Spleen (tissue), 11 donors: ENCODE measurements around the gene CFAP57. TPM values are rescaled to one million over a fixed set of nuclear protein-coding genes. Genes with fewer than 3 reads are reported as not detected.

Source experiments
- DNase-seq: peaks from one replicate; pipeline ENCODE4 v3.0.0-alpha.2; 2020
- H3K27ac ChIP-seq, 8 donors: fragments of 200-600 bp; sonication (generic) in 7 of 8; 1 replicate in 4 of 8; 2 replicates in 4 of 8; pipeline versions ENCODE4 v1.5.0 to v1.8.0; 2016 to 2021; ENCODE audit warnings: inconsistent platforms in 4 of 8, mild to moderate bottlenecking in 4 of 8, moderate library complexity in 1 of 8
- H3K27me3 ChIP-seq, 7 donors: fragments of 200-600 bp; sonication (generic) in 6 of 7; replicated peaks in 1 of 7; 1 replicate in 4 of 7; 2 replicates in 3 of 7; pipeline versions ENCODE4 v1.5.0 to v1.8.0; 2016 to 2021; ENCODE audit warnings: inconsistent platforms in 3 of 7, mild to moderate bottlenecking in 1 of 7
- H3K36me3 ChIP-seq, 6 donors: fragments of 200-600 bp; sonication (generic) in 5 of 6; 1 replicate in 4 of 6; 2 replicates in 2 of 6; pipeline versions ENCODE4 v1.5.0 to v1.8.0; 2016 to 2021; ENCODE audit warnings: inconsistent platforms in 2 of 6
- H3K4me1 ChIP-seq, 6 donors: fragments of 200-600 bp; sonication (generic) in 5 of 6; 1 replicate in 3 of 6; 2 replicates in 3 of 6; pipeline versions ENCODE4 v1.5.0 to v1.8.0; 2016 to 2021; ENCODE audit warnings: inconsistent platforms in 3 of 6
- H3K4me3 ChIP-seq, 8 donors: fragments of 200-600 bp; sonication (generic) in 7 of 8; 1 replicate in 4 of 8; 2 replicates in 4 of 8; pipeline versions ENCODE4 v1.5.0 to v1.8.0; 2016 to 2021; ENCODE audit warnings: inconsistent platforms in 4 of 8, mild to moderate bottlenecking in 4 of 8, moderate library complexity in 2 of 8
- H3K9me3 ChIP-seq, 8 donors: fragments of 200-600 bp; sonication (generic) in 7 of 8; 1 replicate in 4 of 8; 2 replicates in 4 of 8; pipeline versions ENCODE4 v1.5.0 to v1.8.0; 2016 to 2021; ENCODE audit warnings: inconsistent platforms in 4 of 8
- POLR2A ChIP-seq, 3 donors: fragments of 450-650 bp; IDR thresholded peaks; one replicate each; pipeline ENCODE4 v1.5.1; 2017; ENCODE audit warnings: antibody characterized with exemption in 3 of 3, mild to moderate bottlenecking in 1 of 3
- POLR2AphosphoS5 ChIP-seq, 3 donors: sonication (generic); formaldehyde crosslinking; IDR thresholded peaks; one replicate each; pipeline ENCODE4 v1.5.1; 2017; ENCODE audit warnings: antibody characterized with exemption in 3 of 3
- WGBS, 5 donors: extraction: QIAGEN DNeasy Blood & Tissue Kit in 3 of 5; methylation state at CpG; one replicate each; pipeline versions ENCODE4 v1.1.5 to v1.1.7; 2013 to 2018; 5-methylcytosine and 5-hydroxymethylcytosine counted together
- intact Hi-C: fragments of 100-400 bp; cut with DNase I; formaldehyde crosslinking; loops from one replicate; pipeline ENCODE4 v1.15.0; 2023; ENCODE audit warnings: low total_unique reads
- polyA plus RNA-seq, 3 donors: library from polyadenylated mRNA; stranded (reverse); fragments of 200-250 nt; gene quantifications; one replicate each; pipeline ENCODE4 v1.2.1, GENCODE V29; 2013
- total RNA-seq, 7 donors: library from RNA; depleted of rRNA in 3 of 7; stranded (reverse); fragments of >200 nt in 3 of 7; fragmentation: NEBNext Ultra II Directional in 4 of 7; extraction: Animal tissue kit (Norgen Biotek cat#: 25700) in 4 of 7; gene quantifications; one replicate each; pipeline versions ENCODE4 v1.1.0 to v1.2.1, GENCODE V29; 2016 to 2021
- TF ChIP-seq, protein P1 (sequence below), 11 experiments: fragments of 200-600 bp in 7 of 11; fragments of 450-650 bp in 4 of 11; sonication (generic) in 4 of 11; IDR thresholded peaks in 8 of 11; conservative IDR thresholded peaks in 3 of 11; 1 replicate in 7 of 11; 2 replicates in 4 of 11; pipeline versions ENCODE4 v1.4.0 to v1.8.0; 2016 to 2021; ENCODE audit warnings: antibody characterized with exemption in 11 of 11, inconsistent platforms in 4 of 11, mild to moderate bottlenecking in 1 of 11
- donor health status: healthy with polysubstance abuse.
- donor health status: DM: no; HTN: no; CAD: no; lungs with moderate emphysema.
- donor health status: DM: no; HTN: no; CAD: no.
- donor health status: Bipolar disorder and iron deficiency.
- donor health status: healthy.
- donor health status: DM: no; HTN: no; CAD: no.
- donor health status: DM: yes; HTN: yes; CAD: no.

The CFAP57 gene
- total and polyA plus RNA-seq, 10 donors = 0.03 to 0.07 (median 0.05) TPM; not detected in 7

DNA sequence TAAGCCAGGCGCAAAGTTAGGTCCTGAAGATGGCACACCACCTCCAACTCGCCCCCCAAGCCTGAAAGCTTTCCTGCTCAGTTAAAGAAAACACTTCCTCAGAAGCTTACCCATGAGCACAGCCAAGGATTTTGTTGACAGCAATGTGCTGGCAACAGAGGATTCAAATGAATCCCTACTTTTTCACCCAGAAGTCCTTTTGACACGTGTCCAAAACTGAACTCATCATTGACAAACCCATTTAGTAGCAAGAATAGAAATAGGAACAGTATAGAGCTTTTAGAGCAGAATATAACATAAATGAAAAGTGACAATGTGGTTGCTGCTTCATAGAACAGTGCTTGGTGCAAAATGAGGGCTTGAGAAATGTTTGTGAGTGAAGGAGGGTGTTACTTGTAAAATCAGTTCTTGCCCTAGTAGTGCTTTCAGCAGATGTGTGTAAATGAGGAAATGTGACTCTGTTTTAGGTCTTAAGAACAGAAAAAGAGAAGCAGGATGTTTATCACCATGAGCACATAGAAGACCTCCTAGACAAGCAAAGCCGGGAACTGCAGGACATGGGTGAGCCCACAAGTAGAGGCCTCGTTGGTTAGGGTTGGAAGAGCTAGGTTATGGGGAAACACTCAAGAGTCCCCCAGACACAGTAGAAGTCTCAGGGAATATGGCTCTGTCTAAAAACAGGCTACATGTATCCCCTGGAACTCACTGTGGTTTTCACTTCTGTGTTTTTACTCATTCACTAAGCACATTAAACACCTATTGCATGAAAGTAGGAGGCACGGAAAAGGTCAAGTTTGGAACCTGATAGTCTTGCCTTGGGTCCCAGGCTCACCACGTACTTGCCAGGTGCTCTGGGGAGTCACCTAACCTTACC, 49.0 kb downstream of the CFAP57 start:
- Histone ChIP-seq H3K27me3 (no peaks in the 10 kb centered on the region), H3K9me3 (no peaks in the 10 kb centered on the region), H3K4me3 (no peak overlapping the region), H3K36me3 (no peaks in the 10 kb centered on the region), H3K4me1 (peaks cover 0 to 18% (median 11%) of the 10 kb centered on the region in 6 donors), H3K27ac (peak overlapping the region in 7 of 8 donors; percentile 16 to 85 (median 62))
- WGBS, 5 donors = 52 to 66% (median 56%) methylated on average over 7 of the region's 7 CpGs
- no peak for DNase-seq
- intact Hi-C loops = no loop called here
- TF ChIP-seq POLR2AphosphoS5 (IDR thresholded peaks at IDR 0.05) = peak in 1 of 3 donors; percentile 37
- TF ChIP-seq, protein P1, sequence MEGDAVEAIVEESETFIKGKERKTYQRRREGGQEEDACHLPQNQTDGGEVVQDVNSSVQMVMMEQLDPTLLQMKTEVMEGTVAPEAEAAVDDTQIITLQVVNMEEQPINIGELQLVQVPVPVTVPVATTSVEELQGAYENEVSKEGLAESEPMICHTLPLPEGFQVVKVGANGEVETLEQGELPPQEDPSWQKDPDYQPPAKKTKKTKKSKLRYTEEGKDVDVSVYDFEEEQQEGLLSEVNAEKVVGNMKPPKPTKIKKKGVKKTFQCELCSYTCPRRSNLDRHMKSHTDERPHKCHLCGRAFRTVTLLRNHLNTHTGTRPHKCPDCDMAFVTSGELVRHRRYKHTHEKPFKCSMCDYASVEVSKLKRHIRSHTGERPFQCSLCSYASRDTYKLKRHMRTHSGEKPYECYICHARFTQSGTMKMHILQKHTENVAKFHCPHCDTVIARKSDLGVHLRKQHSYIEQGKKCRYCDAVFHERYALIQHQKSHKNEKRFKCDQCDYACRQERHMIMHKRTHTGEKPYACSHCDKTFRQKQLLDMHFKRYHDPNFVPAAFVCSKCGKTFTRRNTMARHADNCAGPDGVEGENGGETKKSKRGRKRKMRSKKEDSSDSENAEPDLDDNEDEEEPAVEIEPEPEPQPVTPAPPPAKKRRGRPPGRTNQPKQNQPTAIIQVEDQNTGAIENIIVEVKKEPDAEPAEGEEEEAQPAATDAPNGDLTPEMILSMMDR (IDR thresholded peaks at IDR 0.05 in 8 of 11, conservative IDR thresholded peaks at IDR 0.05 in 3 of 11) = no peak

DNA sequence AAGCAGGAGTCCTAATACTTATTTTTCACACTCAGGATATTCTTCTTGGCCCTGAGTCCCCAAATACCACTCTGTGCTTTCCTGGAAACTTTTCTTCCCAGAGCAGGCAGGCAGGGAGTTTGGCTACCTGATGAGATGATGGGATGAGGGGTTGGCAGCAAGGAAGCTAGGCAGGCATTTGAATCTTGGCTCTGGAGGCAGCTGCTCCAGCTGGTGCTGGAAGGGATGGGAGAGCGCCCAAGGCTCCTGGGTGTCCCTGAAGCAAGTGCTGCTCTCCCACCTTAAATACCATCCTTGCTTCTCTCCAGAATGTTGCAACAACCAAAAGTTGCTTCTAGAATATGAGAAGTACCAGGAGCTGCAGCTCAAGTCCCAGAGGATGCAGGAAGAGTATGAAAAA, 49.7 kb downstream of the CFAP57 start:
- Histone ChIP-seq H3K9me3 (no peaks in the 10 kb centered on the region), H3K4me1 (peaks cover 0 to 18% (median 11%) of the 10 kb centered on the region in 6 donors), H3K36me3 (no peaks in the 10 kb centered on the region), H3K27me3 (no peaks in the 10 kb centered on the region), H3K27ac (peak overlapping the region in 7 of 8 donors; percentile 16 to 85 (median 62)), H3K4me3 (no peak overlapping the region)
- no peak for DNase-seq
- TF ChIP-seq POLR2A (IDR thresholded peaks at IDR 0.05) (no peak), POLR2AphosphoS5 (IDR thresholded peaks at IDR 0.05) (no peak)
- TF ChIP-seq, protein P1 (IDR thresholded peaks at IDR 0.05 in 8 of 11, conservative IDR thresholded peaks at IDR 0.05 in 3 of 11) = no peak
- WGBS, 5 donors = 89 to 100% (median 100%) methylated on average over 1 of the region's 1 CpG
- intact Hi-C loops = no loop called here

DNA sequence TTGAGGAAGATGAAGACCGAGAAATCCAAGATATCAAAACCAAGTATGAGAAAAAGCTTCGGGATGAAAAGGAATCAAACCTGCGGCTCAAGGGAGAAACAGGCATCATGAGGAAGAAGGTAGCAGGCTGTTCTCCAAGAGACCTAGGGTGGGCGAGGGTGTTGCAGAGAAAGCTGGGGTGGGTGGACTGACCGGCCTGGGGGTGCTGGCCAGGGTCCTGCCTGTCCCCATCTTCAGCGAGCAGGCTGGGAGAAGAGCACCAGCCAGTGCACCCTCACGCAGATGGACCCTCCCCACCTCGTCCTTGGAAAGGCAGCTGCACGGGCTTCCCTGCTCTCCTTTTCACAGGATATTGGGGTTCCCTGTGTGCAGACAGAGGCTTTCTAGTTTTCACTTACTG, 50.7 kb downstream of the CFAP57 start:
- no peaks in the 10 kb centered on the region for H3K9me3 ChIP-seq
- peaks cover 0 to 25% (median 15%) of the 10 kb centered on the region in 6 donors for H3K4me1 ChIP-seq
- H3K27ac ChIP-seq = no peak overlapping the region
- no peak for TF ChIP-seq POLR2AphosphoS5 (IDR thresholded peaks at IDR 0.05)
- TF ChIP-seq, protein P1 (IDR thresholded peaks at IDR 0.05 in 8 of 11, conservative IDR thresholded peaks at IDR 0.05 in 3 of 11) = no peak
- no peak for TF ChIP-seq POLR2A (IDR thresholded peaks at IDR 0.05)
- H3K4me3 ChIP-seq = no peak overlapping the region
- intact Hi-C loops = no loop called here
- no peak for DNase-seq
- 76 to 90% (median 83%) methylated on average over 9 of the region's 9 CpGs for WGBS, 5 donors
- no peaks in the 10 kb centered on the region for H3K36me3 ChIP-seq
- no peaks in the 10 kb centered on the region for H3K27me3 ChIP-seq

DNA sequence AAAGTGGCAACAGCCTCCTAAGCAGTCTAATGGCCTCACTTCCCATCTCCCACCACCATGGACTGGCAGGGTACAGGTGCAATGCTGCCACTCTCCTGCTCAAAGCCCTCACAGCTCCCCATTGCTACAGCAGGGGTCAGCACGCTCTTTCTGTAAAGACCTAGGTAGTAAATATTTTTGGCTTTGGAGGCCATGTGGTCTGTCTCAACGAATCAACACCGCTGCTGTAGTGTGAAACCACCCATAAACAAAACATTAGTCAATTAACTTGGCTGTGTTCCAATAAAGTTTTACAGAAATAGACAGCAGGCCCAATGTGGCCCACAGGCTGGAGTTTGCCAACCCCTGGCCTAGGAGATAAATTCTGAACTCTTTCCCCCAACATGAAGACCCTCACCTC, 53.0 kb downstream of the CFAP57 start:
- 64 to 82% (median 76%) methylated on average over 3 of the region's 3 CpGs for WGBS, 5 donors
- H3K4me3 ChIP-seq = no peak overlapping the region
- peaks cover 0 to 25% (median 15%) of the 10 kb centered on the region in 6 donors for H3K4me1 ChIP-seq
- DNase-seq = no peak
- H3K36me3 ChIP-seq = no peaks in the 10 kb centered on the region
- TF ChIP-seq POLR2AphosphoS5 (IDR thresholded peaks at IDR 0.05) = no peak
- TF ChIP-seq, protein P1 (IDR thresholded peaks at IDR 0.05 in 8 of 11, conservative IDR thresholded peaks at IDR 0.05 in 3 of 11) = no peak
- no peak for TF ChIP-seq POLR2A (IDR thresholded peaks at IDR 0.05)
- H3K27ac ChIP-seq = no peak overlapping the region
- no peaks in the 10 kb centered on the region for H3K27me3 ChIP-seq
- intact Hi-C loops = no loop called here
- H3K9me3 ChIP-seq = no peaks in the 10 kb centered on the region
